ENCODE results near the gene IRAK2. TPM values are rescaled to one million over a fixed set of nuclear protein-coding genes. Genes with fewer than 3 reads are reported as not detected.

The IRAK2 gene
- polyA plus RNA-seq, 1 experiment = 2.5 TPM

DNA sequence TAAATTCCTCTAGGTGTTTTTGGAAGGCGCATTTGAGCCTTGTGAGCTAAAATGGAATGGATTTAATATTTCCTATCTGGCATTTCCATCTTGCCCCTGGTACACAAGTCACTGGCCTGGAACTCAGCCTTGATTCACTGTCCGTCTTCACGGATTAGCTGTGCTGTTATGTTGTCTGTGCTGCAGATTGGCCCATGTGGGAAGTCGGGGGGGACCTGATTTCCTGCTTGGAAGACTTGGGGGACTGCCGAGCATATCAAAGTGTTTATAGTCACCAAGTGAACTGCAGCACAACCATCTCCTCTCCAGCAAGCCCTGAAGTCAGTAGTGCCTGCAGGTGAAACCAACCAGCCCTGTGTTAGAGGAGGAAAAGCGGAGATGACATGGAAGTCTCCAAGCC lies 115.9 kb downstream of the IRAK2 start:
- TF ChIP-seq CTCF (IDR thresholded peaks at IDR 0.05; ENCODE audit: insufficient read depth, low read depth, low read length) = no peak
- DNase-seq (ENCODE audit: low read depth) = no peak
- no peak overlapping the region for H3K4me3 ChIP-seq (ENCODE audit: low read depth, low read length)
- POLR2A ChIA-PET = no interaction called here
- CTCF ChIA-PET = interaction anchor here (1.5 kb wide), 1 partner anchor 17 kb away, joined by 4 read pairs; no protein-coding TSS in a partner anchor
- peaks cover 19% of the 10 kb centered on the region for H3K36me3 ChIP-seq (ENCODE audit: control insufficient read depth, insufficient read depth, low read length)
- no peaks in the 10 kb centered on the region for H3K27me3 ChIP-seq (ENCODE audit: control insufficient read depth, insufficient read depth, low read length)

- CTCF ChIA-PET = interaction anchor here (1.6 kb wide), 1 partner anchor 19 kb away, joined by 4 read pairs; no protein-coding TSS in a partner anchor
- POLR2A ChIA-PET = no interaction called here
- TF ChIP-seq CTCF (IDR thresholded peaks at IDR 0.05; ENCODE audit: insufficient read depth, low read depth, low read length) = no peak
- peaks cover 24% of the 10 kb centered on the region for H3K36me3 ChIP-seq (ENCODE audit: control insufficient read depth, insufficient read depth, low read length)
- H3K4me3 ChIP-seq (ENCODE audit: low read depth, low read length) = no peak overlapping the region
- DNase-seq (ENCODE audit: low read depth) = no peak
- H3K27me3 ChIP-seq (ENCODE audit: control insufficient read depth, insufficient read depth, low read length) = no peaks in the 10 kb centered on the region
Observed at GRCh38 chr3:10281951-10282350, 117.2 kb downstream of the IRAK2 start.

GRCh38 chr3:10283638-10284037 lies 118.9 kb downstream of the IRAK2 start:
- Histone ChIP-seq H3K4me3 (ENCODE audit: low read depth, low read length) (no peak overlapping the region), H3K36me3 (ENCODE audit: control insufficient read depth, insufficient read depth, low read length) (peaks cover 22% of the 10 kb centered on the region), H3K27me3 (ENCODE audit: control insufficient read depth, insufficient read depth, low read length) (no peaks in the 10 kb centered on the region)
- ChIA-PET POLR2A (no interaction called here), CTCF (interaction anchor here (0.6 to 1.6 kb wide), 3 partner anchors 9 to 67 kb away, joined by 3 to 5 read pairs (median 4); no protein-coding TSS in a partner anchor)
- no peak for TF ChIP-seq CTCF (IDR thresholded peaks at IDR 0.05; ENCODE audit: insufficient read depth, low read depth, low read length)
- no peak for DNase-seq (ENCODE audit: low read depth)

DNA sequence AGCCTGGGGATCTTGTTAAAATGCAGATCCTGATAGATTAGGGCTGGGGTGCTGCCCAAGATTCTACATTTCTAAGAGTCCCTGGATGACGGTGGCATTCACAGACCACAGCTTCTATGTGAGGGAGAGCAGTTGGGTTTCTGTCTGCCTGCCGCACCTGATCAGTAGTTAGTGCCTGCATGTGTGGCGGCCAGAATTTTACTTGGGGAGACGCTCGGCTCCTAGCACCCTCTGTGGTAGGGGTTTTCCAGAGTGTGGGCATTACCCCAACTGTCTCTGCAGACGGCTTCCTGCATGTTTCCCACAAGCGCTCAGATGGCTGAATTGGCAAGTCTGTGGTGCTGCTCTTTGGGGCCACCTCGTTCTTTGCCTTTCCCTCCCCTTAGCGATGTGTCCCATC lies 119.8 kb downstream of the IRAK2 start:
- DNase-seq (ENCODE audit: low read depth) = no peak
- TF ChIP-seq CTCF (IDR thresholded peaks at IDR 0.05; ENCODE audit: insufficient read depth, low read depth, low read length) = no peak
- Histone ChIP-seq H3K27me3 (ENCODE audit: control insufficient read depth, insufficient read depth, low read length) (no peaks in the 10 kb centered on the region), H3K4me3 (ENCODE audit: low read depth, low read length) (no peak overlapping the region), H3K36me3 (ENCODE audit: control insufficient read depth, insufficient read depth, low read length) (peaks cover 23% of the 10 kb centered on the region)
- CTCF ChIA-PET = interaction anchor here (1.1 to 1.6 kb wide), 2 partner anchors 10 to 21 kb away, joined by 3 to 5 read pairs; no protein-coding TSS in a partner anchor
- POLR2A ChIA-PET = no interaction called here

DNA sequence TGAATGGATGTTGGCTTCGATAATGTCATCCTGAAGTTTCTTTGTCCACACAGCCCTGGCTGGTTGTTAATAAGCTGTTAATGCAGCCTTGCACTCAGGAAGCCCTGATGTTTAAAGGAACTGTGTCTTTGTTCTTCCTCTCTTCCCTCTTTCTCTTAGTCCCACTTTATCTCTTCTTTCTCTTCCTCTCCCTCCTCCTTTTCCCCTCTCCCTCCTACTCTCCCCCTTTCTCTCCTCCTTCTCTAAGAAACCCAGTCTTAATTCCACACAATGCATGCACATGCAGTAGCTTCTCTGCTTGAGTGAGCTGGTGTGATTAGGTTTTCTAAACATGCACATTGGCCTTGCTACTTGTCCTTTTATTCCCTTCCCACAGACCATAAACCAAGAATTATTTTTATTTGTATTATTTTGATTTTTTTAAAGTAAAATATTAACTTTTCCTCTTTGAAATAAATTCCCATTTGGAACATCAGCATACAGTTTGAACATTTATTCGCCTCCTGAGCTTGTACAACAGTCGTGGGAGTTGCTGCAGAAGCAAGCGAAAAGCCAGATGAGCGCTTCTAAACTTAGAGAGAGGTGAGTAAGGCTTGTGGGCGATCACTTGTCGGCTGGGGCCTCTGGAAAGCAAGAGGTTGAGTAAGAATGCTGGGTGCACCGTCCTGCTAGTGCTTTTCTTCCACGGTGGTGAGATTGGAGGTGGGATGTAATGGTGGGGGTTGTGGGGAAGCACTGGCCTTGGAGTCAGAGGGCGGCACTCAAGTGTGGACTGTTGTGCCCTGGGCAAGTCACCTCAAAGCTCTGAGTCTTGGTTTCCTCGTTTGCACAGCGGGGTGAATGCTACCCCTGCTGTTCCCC lies 120.8 kb downstream of the IRAK2 start:
- POLR2A ChIA-PET = no interaction called here
- no peak for TF ChIP-seq CTCF (IDR thresholded peaks at IDR 0.05; ENCODE audit: insufficient read depth, low read depth, low read length)
- CTCF ChIA-PET = no interaction called here
- no peak for DNase-seq (ENCODE audit: low read depth)
- Histone ChIP-seq H3K4me3 (ENCODE audit: low read depth, low read length) (no peak overlapping the region), H3K27me3 (ENCODE audit: control insufficient read depth, insufficient read depth, low read length) (no peaks in the 10 kb centered on the region), H3K36me3 (ENCODE audit: control insufficient read depth, insufficient read depth, low read length) (peaks cover 23% of the 10 kb centered on the region)
